Panc1 (cell line): Measurements from ENCODE around the gene ADI1. TPM values are rescaled to one million over a fixed set of nuclear protein-coding genes. Genes with fewer than 3 reads are reported as not detected.

Source experiments
- ATAC-seq: fragments of 200-7000 bp; cut with Tn5 transposase; 2 replicates; pipeline ENCODE4 v1.9.1; 2020; ENCODE audit warnings: mild to moderate bottlenecking, moderate library complexity
- BruUV-seq: library from RNA; stranded (reverse); fragments of 400-500 nt; replicated peaks from 2 replicates; lab custom pipeline; 2021; lab: Mats Ljungman, UMichigan
- CTCF ChIA-PET: fragments of 300-600 bp; sonication (Branson Sonifier 250); formaldehyde crosslinking; loops from one replicate; lab custom pipeline; 2022; ENCODE audit warnings: antibody characterized with exemption; lab: Charles Lee
- POLR2A ChIA-PET: fragments of 300-600 bp; sonication (Branson Sonifier 250); formaldehyde crosslinking; loops from one replicate; lab custom pipeline; 2022; ENCODE audit warnings: antibody characterized with exemption; lab: Charles Lee
- DNase-seq: peaks from one replicate; pipeline ENCODE4 v3.0.0-alpha.2; 2010; ENCODE audit warnings: low read depth, low spot score
- H3K27ac ChIP-seq: 2 replicates; pipeline ENCODE4 v1.5.1; 2011; ENCODE audit warnings: mild to moderate bottlenecking, low read length, inconsistent platforms
- H3K27me3 ChIP-seq: fragments of 200-500 bp; sonication (Bioruptor generic); 2 replicates; pipeline ENCODE4 v1.6.0; 2014; ENCODE audit warnings: low read length, inconsistent platforms; ENCODE audit not compliant: control insufficient read depth, insufficient read depth
- H3K36me3 ChIP-seq: fragments of 200-500 bp; sonication (Bioruptor generic); 2 replicates; pipeline ENCODE4 v1.5.1; 2014; ENCODE audit warnings: inconsistent platforms, mild to moderate bottlenecking, low read length, moderate library complexity; ENCODE audit not compliant: control insufficient read depth, insufficient read depth
- H3K4me1 ChIP-seq: 2 replicates; pipeline ENCODE4 v1.5.1; 2011; ENCODE audit warnings: inconsistent platforms, mild to moderate bottlenecking, low read length, moderate library complexity; ENCODE audit not compliant: control insufficient read depth, insufficient read depth
- H3K4me3 ChIP-seq, 2 experiments: 2 replicates each; pipeline ENCODE4 v1.5.1; 2011 to 2012; ENCODE audit warnings: low read depth in 2 of 2, low read length in 2 of 2, mild to moderate bottlenecking in 2 of 2, inconsistent platforms in 1 of 2, moderate library complexity in 1 of 2
- H3K9me3 ChIP-seq: fragments of 200-500 bp; sonication (Bioruptor generic); 2 replicates; pipeline ENCODE4 v1.5.1; 2014; ENCODE audit warnings: low read depth, mild to moderate bottlenecking, inconsistent platforms, low read length, moderate library complexity; ENCODE audit not compliant: control insufficient read depth, insufficient read depth
- POLR2AphosphoS5 ChIP-seq: IDR thresholded peaks from 2 replicates; pipeline ENCODE4 v1.6.1; 2012; ENCODE audit warnings: mild to moderate bottlenecking, low read depth, low read length, moderate library complexity
- SIN3A ChIP-seq: IDR thresholded peaks from 2 replicates; pipeline ENCODE4 v1.6.1; 2012; ENCODE audit warnings: low read depth, mild to moderate bottlenecking, low read length, moderate library complexity, borderline replicate concordance; ENCODE audit not compliant: insufficient read depth
- TCF7L2 ChIP-seq: IDR thresholded peaks from 2 replicates; pipeline ENCODE4 v1.6.1; 2011; ENCODE audit warnings: mild to moderate bottlenecking, low read depth, low read length, inconsistent platforms
- in situ Hi-C: cut with HindIII; loops from 2 replicates; pipeline ENCODE4 v1.10.0; 2016; ENCODE audit warnings: low sequenced_read_pairs, low pct_unique_long_range_greater_than_20kb
- intact Hi-C: fragments of 100-400 bp; cut with micrococcal nuclease; formaldehyde crosslinking; loops from one replicate; pipeline ENCODE4 v1.10.0; 2022; ENCODE audit not compliant: unreplicated experiment
- total RNA-seq: library from RNA; stranded (reverse); gene quantifications from one replicate; pipeline ENCODE4 v1.2.1, GENCODE V29; 2021; ENCODE audit not compliant: unreplicated experiment
- TF ChIP-seq, protein P1 (sequence below), 2 experiments: IDR thresholded peaks; 2 replicates each; pipeline ENCODE4 v1.6.1; 2011 to 2012; ENCODE audit warnings: low read depth in 2 of 2, control low read depth in 1 of 2, low read length in 1 of 2, mild to moderate bottlenecking in 1 of 2, moderate library complexity in 1 of 2; ENCODE audit not compliant: insufficient read depth in 1 of 2
- TF ChIP-seq, protein P2 (sequence below): fragments of 450-650 bp; IDR thresholded peaks from 2 replicates; pipeline ENCODE4 v1.5.1; 2017; ENCODE audit warnings: mild to moderate bottlenecking

Gene ADI1
- total RNA-seq, 1 experiment from 2014 or later: 42.9 TPM

GRCh38 chr2:3532941-3533340 lies 13.6 kb upstream of the ADI1 start:
- no peak overlapping the region for H3K27ac ChIP-seq
- no peaks in the 10 kb centered on the region for H3K36me3 ChIP-seq
- H3K9me3 ChIP-seq: no peaks in the 10 kb centered on the region
- intact Hi-C loops: no loop called here
- no peaks in the 10 kb centered on the region for H3K27me3 ChIP-seq
- no peak for DNase-seq
- in situ Hi-C loops: no loop called here
- H3K4me3 ChIP-seq: no peak overlapping the region
- peaks cover 18% of the 10 kb centered on the region for H3K4me1 ChIP-seq
- BruUV-seq: no TSS peak
- CTCF ChIA-PET: no interaction called here
- POLR2A ChIA-PET: no interaction called here
- ATAC-seq: no peak
- TF ChIP-seq SIN3A (no peak), POLR2AphosphoS5 (no peak)
- TF ChIP-seq, protein P1, sequence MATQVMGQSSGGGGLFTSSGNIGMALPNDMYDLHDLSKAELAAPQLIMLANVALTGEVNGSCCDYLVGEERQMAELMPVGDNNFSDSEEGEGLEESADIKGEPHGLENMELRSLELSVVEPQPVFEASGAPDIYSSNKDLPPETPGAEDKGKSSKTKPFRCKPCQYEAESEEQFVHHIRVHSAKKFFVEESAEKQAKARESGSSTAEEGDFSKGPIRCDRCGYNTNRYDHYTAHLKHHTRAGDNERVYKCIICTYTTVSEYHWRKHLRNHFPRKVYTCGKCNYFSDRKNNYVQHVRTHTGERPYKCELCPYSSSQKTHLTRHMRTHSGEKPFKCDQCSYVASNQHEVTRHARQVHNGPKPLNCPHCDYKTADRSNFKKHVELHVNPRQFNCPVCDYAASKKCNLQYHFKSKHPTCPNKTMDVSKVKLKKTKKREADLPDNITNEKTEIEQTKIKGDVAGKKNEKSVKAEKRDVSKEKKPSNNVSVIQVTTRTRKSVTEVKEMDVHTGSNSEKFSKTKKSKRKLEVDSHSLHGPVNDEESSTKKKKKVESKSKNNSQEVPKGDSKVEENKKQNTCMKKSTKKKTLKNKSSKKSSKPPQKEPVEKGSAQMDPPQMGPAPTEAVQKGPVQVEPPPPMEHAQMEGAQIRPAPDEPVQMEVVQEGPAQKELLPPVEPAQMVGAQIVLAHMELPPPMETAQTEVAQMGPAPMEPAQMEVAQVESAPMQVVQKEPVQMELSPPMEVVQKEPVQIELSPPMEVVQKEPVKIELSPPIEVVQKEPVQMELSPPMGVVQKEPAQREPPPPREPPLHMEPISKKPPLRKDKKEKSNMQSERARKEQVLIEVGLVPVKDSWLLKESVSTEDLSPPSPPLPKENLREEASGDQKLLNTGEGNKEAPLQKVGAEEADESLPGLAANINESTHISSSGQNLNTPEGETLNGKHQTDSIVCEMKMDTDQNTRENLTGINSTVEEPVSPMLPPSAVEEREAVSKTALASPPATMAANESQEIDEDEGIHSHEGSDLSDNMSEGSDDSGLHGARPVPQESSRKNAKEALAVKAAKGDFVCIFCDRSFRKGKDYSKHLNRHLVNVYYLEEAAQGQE (IDR thresholded peaks at IDR 0.05; ENCODE audit: insufficient read depth in 1 of 2, low read depth in 2 of 2, low read length in 1 of 2): no peak

- ChIA-PET POLR2A (no interaction called here), CTCF (interaction anchor here (0.7 kb wide), 1 partner anchor 10 kb away, joined by 3 read pairs; no protein-coding TSS in a partner anchor)
- TF ChIP-seq POLR2AphosphoS5 (no peak), TCF7L2 (no peak), SIN3A (no peak)
- TF ChIP-seq, protein P2, sequence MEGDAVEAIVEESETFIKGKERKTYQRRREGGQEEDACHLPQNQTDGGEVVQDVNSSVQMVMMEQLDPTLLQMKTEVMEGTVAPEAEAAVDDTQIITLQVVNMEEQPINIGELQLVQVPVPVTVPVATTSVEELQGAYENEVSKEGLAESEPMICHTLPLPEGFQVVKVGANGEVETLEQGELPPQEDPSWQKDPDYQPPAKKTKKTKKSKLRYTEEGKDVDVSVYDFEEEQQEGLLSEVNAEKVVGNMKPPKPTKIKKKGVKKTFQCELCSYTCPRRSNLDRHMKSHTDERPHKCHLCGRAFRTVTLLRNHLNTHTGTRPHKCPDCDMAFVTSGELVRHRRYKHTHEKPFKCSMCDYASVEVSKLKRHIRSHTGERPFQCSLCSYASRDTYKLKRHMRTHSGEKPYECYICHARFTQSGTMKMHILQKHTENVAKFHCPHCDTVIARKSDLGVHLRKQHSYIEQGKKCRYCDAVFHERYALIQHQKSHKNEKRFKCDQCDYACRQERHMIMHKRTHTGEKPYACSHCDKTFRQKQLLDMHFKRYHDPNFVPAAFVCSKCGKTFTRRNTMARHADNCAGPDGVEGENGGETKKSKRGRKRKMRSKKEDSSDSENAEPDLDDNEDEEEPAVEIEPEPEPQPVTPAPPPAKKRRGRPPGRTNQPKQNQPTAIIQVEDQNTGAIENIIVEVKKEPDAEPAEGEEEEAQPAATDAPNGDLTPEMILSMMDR: no peak
- TF ChIP-seq, protein P1 (IDR thresholded peaks at IDR 0.05; ENCODE audit: insufficient read depth in 1 of 2, low read depth in 2 of 2, low read length in 1 of 2): no peak
- no peak overlapping the region for H3K4me3 ChIP-seq
- no TSS peak for BruUV-seq
- H3K9me3 ChIP-seq: no peaks in the 10 kb centered on the region
- H3K36me3 ChIP-seq: no peaks in the 10 kb centered on the region
- intact Hi-C loops: no loop called here
- no peaks in the 10 kb centered on the region for H3K4me1 ChIP-seq
- DNase-seq: no peak
- in situ Hi-C loops: no loop called here
- no peak overlapping the region for H3K27ac ChIP-seq
- H3K27me3 ChIP-seq: no peaks in the 10 kb centered on the region
- no peak for ATAC-seq
Measured at GRCh38 chr2:3529316-3530025, 10.1 kb upstream of the ADI1 start.
